AG04450 (cell line): ENCODE results near the gene GATD1. TPM values are rescaled to one million over a fixed set of nuclear protein-coding genes. Genes with fewer than 3 reads are reported as not detected.

Experiments
- CTCF ChIA-PET: fragments of 300-600, 350-600 bp; formaldehyde crosslinking; extraction: SDS; loops from one replicate; lab custom pipeline; 2022; ENCODE audit warnings: antibody characterized with exemption, inconsistent platforms; lab: Charles Lee
- POLR2A ChIA-PET: fragments of 350-600 bp; formaldehyde crosslinking; extraction: SDS; loops from one replicate; lab custom pipeline; 2021; ENCODE audit warnings: antibody characterized with exemption, inconsistent platforms; lab: Yijun Ruan, JAX
- DNase-seq: peaks from one replicate; pipeline ENCODE4 v3.0.0-alpha.2; 2011; ENCODE audit warnings: low read depth, low spot score
- H3K27ac ChIP-seq: one replicate; pipeline ENCODE4 v1.5.1; 2012; ENCODE audit warnings: low read depth, low read length, control low read depth
- H3K27me3 ChIP-seq: one replicate; pipeline ENCODE4 v1.6.0; 2012; ENCODE audit warnings: low read length; ENCODE audit not compliant: control insufficient read depth, insufficient read depth
- H3K4me3 ChIP-seq: 2 replicates; pipeline ENCODE4 v1.5.1; 2011; ENCODE audit warnings: mild to moderate bottlenecking, low read depth, low read length, control low read depth
- H3K9me3 ChIP-seq: 2 replicates; pipeline ENCODE4 v1.5.1; 2012; ENCODE audit warnings: low read length; ENCODE audit not compliant: control insufficient read depth, insufficient read depth
- polyA plus RNA-seq: library from polyadenylated mRNA; depleted of rRNA; stranded (reverse); fragments of >200 nt; gene quantifications from 2 replicates; pipeline ENCODE4 v1.2.3, GENCODE V29; 2011
- TF ChIP-seq, protein P1 (sequence below): IDR thresholded peaks from 2 replicates; pipeline ENCODE4 v1.5.1; 2011; ENCODE audit warnings: low read depth, low read length, control low read depth, inconsistent platforms

The GATD1 gene
- polyA plus RNA-seq, 1 experiment: 15.0 TPM

- DNase-seq: no peak
- no peaks in the 10 kb centered on the region; the same call in 1 of the 2 replicates for H3K9me3 ChIP-seq
- H3K27ac ChIP-seq: peak overlapping the region; percentile 31
- no peak overlapping the region for H3K4me3 ChIP-seq
- CTCF ChIA-PET: interaction anchor here (1.1 kb wide), 1 partner anchor 39 kb away, joined by 3 read pairs; no protein-coding TSS in a partner anchor
- POLR2A ChIA-PET: no interaction called here
- H3K27me3 ChIP-seq: no peaks in the 10 kb centered on the region
- TF ChIP-seq, protein P1, sequence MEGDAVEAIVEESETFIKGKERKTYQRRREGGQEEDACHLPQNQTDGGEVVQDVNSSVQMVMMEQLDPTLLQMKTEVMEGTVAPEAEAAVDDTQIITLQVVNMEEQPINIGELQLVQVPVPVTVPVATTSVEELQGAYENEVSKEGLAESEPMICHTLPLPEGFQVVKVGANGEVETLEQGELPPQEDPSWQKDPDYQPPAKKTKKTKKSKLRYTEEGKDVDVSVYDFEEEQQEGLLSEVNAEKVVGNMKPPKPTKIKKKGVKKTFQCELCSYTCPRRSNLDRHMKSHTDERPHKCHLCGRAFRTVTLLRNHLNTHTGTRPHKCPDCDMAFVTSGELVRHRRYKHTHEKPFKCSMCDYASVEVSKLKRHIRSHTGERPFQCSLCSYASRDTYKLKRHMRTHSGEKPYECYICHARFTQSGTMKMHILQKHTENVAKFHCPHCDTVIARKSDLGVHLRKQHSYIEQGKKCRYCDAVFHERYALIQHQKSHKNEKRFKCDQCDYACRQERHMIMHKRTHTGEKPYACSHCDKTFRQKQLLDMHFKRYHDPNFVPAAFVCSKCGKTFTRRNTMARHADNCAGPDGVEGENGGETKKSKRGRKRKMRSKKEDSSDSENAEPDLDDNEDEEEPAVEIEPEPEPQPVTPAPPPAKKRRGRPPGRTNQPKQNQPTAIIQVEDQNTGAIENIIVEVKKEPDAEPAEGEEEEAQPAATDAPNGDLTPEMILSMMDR: peak; percentile 48
Observed at GRCh38 chr11:765025-765801, 12.1 kb downstream of the GATD1 start.

DNA sequence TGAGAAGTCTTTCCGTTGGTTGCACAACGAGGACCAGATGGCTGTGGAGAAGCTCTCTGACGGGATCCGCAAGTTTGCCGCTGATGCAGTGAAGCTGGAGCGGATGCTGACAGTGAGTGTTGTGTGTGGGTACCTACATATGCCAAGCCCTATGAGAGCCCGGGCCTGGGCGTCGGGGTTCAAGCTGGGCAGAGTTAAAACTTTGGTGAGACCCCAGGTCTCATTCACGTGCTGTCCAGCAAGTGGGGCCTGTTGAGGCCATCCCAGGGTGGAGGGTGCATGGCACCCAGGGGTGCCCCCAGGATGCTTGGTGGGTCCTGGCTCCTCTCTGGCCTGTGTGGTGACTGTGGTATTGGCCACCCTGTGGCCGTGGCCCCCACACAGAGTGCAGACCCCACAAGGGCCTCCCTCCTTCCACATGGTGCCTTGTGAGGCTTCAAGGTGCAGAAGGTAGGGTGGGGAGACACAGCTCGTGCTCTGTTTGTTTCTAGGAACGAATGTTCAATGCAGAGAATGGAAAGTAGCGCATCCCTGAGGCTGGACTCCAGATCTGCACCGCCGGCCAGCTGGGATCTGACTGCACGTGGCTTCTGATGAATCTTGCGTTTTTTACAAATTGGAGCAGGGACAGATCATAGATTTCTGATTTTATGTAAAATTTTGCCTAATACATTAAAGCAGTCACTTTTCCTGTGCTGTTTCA lies 12.8 kb downstream of the GATD1 start:
- TF ChIP-seq, protein P1: no peak
- ChIA-PET POLR2A (interaction anchor here (1.7 kb wide), 1 partner anchor 20 kb away, joined by 6 read pairs; no protein-coding TSS in a partner anchor), CTCF (interaction anchor here (1.0 kb wide), 1 partner anchor 20 kb away, joined by 3 read pairs; no protein-coding TSS in a partner anchor)
- Histone ChIP-seq H3K27me3 (no peaks in the 10 kb centered on the region), H3K9me3 (no peaks in the 10 kb centered on the region; the same call in 1 of the 2 replicates), H3K27ac (no peak overlapping the region), H3K4me3 (no peak overlapping the region)
- DNase-seq: no peak

DNA sequence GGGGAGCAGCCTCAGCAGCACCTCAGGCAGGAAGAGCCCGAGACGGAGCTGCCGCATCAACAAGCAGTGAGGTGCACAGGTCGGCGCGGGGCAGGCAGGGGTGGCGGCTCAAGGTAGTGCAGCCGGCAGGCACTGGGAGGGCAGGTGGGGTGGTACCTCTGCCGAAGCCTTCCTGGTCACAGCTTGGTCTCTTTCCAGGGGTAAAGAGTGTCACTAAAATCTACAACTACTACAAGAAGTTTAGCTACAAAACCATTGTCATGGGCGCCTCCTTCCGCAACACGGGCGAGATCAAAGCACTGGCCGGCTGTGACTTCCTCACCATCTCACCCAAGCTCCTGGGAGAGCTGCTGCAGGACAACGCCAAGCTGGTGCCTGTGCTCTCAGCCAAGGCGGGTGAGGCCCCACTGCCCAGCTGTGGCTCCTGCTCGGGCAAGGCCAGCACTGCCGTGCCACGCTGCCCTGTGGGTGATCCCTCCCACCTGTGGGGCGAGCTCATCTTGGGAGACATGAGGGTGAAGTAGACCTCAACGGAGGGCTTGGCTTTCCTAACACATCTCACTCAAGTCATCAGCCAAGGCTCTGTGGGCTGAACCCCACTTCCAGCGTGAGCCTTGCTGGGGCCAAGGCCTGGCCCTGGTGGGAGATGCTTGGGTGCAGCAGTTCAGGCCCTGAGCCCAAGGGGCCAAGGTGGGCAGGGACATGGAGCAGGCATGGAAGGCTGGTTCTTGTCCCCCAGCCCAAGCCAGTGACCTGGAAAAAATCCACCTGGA lies 13.6 kb downstream of the GATD1 start:
- TF ChIP-seq, protein P1: no peak
- peak overlapping the region; percentile 21 for H3K27ac ChIP-seq
- POLR2A ChIA-PET: interaction anchor here (1.7 kb wide), 1 partner anchor 20 kb away, joined by 6 read pairs; no protein-coding TSS in a partner anchor
- no peaks in the 10 kb centered on the region; the same call in 1 of the 2 replicates for H3K9me3 ChIP-seq
- no peaks in the 10 kb centered on the region for H3K27me3 ChIP-seq
- DNase-seq: no peak
- CTCF ChIA-PET: interaction anchor here (0.6 to 1.0 kb wide), 2 partner anchors 12 to 21 kb away, joined by 3 to 5 read pairs; no protein-coding TSS in a partner anchor
- no peak overlapping the region for H3K4me3 ChIP-seq

DNA sequence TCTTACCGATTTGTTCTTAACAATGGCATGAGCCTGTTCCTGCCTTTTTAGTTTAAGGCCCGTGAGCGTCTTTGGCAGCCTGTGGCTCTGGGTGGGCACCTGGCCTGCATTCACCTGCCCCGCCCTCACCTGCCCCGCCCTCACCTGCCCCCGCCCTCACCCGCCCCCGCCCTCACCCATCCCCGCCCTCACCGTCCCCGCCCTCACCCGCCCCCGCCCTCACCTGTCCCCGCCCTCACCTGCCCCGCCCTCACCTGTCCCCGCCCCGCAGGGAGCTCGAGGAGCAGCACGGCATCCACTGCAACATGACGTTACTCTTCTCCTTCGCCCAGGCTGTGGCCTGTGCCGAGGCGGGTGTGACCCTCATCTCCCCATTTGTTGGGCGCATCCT lies 14.2 kb downstream of the GATD1 start:
- Histone ChIP-seq H3K27me3 (no peaks in the 10 kb centered on the region), H3K9me3 (no peaks in the 10 kb centered on the region; the same call in 1 of the 2 replicates), H3K4me3 (no peak overlapping the region), H3K27ac (peak overlapping the region; percentile 70)
- ChIA-PET CTCF (no interaction called here), POLR2A (interaction anchor here (0.6 to 1.7 kb wide), 2 partner anchors 13 to 21 kb away, joined by 4 to 6 read pairs; no protein-coding TSS in a partner anchor)
- TF ChIP-seq, protein P1: no peak
- no peak for DNase-seq
